SU-DHL-6 (cell line): ENCODE results near the gene PIK3CD.

ENCODE experiments used
- CTCF ChIP-seq: fragments of 200-600 bp; sonication (generic); IDR thresholded peaks from one replicate; pipeline ENCODE4 v1.5.1; 2017; ENCODE audit warnings: antibody characterized with exemption, mild to moderate bottlenecking, low read length, moderate library complexity; ENCODE audit not compliant: insufficient read depth, poor library complexity, severe bottlenecking
- EZH2phosphoT487 ChIP-seq: fragments of 200-600 bp; sonication (generic), shearing (Covaris generic); conservative IDR thresholded peaks from 2 replicates; pipeline ENCODE4 v1.6.1; 2018; ENCODE audit warnings: mild to moderate bottlenecking, antibody characterized with exemption, low read length, moderate library complexity, mixed read lengths

- TF ChIP-seq CTCF (no peak), EZH2phosphoT487 (no peak)
Measured at GRCh38 chr1:9639227-9639626, 12.3 kb upstream of the PIK3CD start.
